ENCODE measurements around the gene CCDC93.
"Not testable (repeated sequence)": the region's sequence is repeated elsewhere in the genome, so short reads cannot be mapped to it uniquely, and the experiment has no call there.

Gene CCDC93

DNA sequence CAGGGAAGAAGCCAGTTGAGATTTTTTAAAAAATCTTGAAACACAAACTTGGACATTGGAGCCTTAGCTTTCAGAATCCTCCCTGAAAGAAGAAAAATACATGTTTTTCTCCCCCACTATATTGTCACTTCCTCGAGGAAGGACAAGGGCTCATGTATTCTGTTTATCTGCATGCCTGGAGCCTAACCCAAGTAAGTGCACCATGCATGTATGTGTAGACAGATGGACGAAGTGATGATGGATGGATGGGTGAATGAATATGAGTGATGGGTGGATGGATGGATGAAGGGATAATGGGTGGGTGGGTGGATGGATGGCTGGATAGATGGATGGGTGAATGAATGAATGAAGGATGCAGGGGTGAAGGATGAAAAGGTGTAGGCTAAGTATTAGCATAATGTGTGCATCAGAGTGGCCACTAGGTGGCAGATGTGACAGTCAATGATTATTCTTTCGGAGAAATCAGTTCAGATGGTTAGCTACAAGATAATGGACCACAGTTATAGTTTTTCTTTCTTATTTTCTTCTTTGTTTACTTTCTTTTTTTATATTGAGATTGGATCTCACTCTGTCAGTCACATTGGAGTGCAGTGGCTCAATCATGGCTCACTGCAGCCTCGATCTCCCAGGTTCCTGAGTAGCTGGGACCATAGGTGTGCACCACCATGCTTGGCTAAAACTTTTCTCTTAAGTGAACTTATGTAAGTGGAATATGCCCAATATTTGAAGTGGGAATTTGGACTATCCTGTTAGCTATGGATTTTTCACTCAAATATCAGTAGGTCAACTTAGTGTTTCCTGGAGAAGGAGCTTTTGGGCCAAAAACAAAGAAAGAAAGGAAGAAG is 18.5 kb upstream of the CCDC93 start:
- no peak for TF ChIP-seq Cebpa-rat (IDR thresholded peaks at IDR 0.05)
- no peaks in the 10 kb centered on the region for H4K20me1 ChIP-seq
- no peak overlapping the region for H3K9ac ChIP-seq
- H3K27me3 ChIP-seq = no peaks in the 10 kb centered on the region
- H3K27ac ChIP-seq = no peak overlapping the region
- H3K9me3 ChIP-seq (replicated peaks in 1 of 11) = peaks cover 11 to 24% (median 18%) of the 10 kb centered on the region in 11 experiments; a peak in 21 of 22 replicates
- H3K36me3 ChIP-seq = no peaks in the 10 kb centered on the region
- H3K4me3 ChIP-seq = no peak overlapping the region
- peaks cover 0 to 6% (median 0%) of the 10 kb centered on the region in 10 experiments; a peak in 2 of 20 replicates for H3K4me1 ChIP-seq
- H3K4me2 ChIP-seq = no peak overlapping the region

DNA sequence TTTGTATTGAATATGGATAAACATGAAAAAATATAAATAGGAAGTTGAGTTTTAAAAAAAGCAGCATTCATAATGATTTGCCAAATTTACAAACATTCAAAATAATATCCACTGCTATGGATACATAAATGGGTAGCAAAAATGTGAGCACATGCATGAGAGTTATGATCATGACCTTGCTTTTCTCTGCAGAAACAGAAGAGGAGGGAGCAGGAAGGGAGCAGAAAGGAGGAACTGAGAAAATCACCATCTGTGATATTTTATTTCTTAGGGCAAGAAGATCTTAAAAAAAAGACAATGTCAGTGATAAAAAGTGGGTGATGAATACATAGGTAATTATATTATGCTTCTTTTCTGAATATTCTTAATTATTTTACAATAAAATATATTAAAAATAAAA is 17.7 kb upstream of the CCDC93 start:
- no peak overlapping the region for H3K4me3 ChIP-seq
- peaks cover 11 to 19% (median 17%) of the 10 kb centered on the region in 11 experiments; a peak in 21 of 22 replicates for H3K9me3 ChIP-seq (replicated peaks in 1 of 11)
- H3K9ac ChIP-seq = no peak overlapping the region
- no peak for TF ChIP-seq Cebpa-rat (IDR thresholded peaks at IDR 0.05)
- no peak overlapping the region for H3K27ac ChIP-seq
- no peaks in the 10 kb centered on the region for H4K20me1 ChIP-seq
- H3K36me3 ChIP-seq = no peaks in the 10 kb centered on the region
- no peaks in the 10 kb centered on the region for H3K27me3 ChIP-seq
- no peak overlapping the region for H3K4me2 ChIP-seq
- H3K4me1 ChIP-seq = peaks cover 0 to 6% (median 0%) of the 10 kb centered on the region in 10 experiments; a peak in 2 of 20 replicates

DNA sequence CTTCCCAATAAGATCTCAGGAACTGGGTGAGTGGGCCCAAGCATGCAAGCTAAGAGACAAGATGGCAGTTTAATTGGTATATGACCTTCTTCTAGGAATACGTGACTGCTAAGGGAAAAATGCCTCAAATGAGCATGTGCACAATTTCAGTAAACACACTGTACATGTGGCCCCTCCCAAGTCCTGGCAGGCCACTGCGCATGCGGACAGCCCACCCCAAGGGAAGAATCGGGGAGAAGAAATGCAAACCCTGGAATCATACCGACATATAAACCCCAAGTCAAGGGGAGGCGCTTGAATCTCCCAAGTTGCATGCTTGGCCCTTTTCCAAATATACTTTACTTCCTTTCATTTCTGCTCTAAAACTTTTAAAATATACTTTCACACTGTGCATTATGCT is 15.2 kb upstream of the CCDC93 start:
- TF ChIP-seq Cebpa-rat (IDR thresholded peaks at IDR 0.05) = no peak
- H3K9ac ChIP-seq = no peak overlapping the region

DNA sequence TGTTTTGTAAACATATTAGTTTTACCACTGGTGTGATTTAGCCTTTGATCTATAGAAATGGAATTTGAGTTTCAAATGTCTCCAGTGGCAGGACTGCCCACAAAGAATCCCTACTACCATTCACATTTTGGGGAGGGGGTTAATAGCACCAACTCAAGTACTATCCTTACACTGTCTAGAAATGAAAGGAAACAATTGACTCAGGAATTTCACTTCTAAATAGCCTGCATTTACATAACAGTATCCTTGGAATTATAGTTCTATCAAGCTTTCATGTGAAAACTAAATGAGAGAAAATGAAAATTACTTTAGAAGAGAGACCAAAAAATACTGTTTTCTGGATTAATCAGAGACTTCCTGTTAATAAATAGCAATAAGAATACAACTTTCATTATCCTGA is 7.5 kb upstream of the CCDC93 start:
- no peaks in the 10 kb centered on the region for H4K20me1 ChIP-seq
- H3K4me1 ChIP-seq = peaks cover 0 to 44% (median 0%) of the 10 kb centered on the region in 10 experiments; a peak in 8 of 20 replicates
- H3K9me3 ChIP-seq (replicated peaks in 1 of 11) = no peaks in the 10 kb centered on the region
- H3K4me3 ChIP-seq = no peak overlapping the region
- H3K36me3 ChIP-seq = no peaks in the 10 kb centered on the region
- no peak overlapping the region for H3K27ac ChIP-seq
- no peak for TF ChIP-seq Cebpa-rat (IDR thresholded peaks at IDR 0.05)
- H3K4me2 ChIP-seq = 0 out of 22 replicates have a peak overlapping the region, but pooled peaks of 2 of the 11 experiments have one; percentile 23 to 66
- H3K9ac ChIP-seq = no peak overlapping the region
- H3K27me3 ChIP-seq = no peaks in the 10 kb centered on the region

More for the DNA sequence above, 15.2 kb upstream of the CCDC93 start:
- Histone ChIP-seq H3K36me3 (no peaks in the 10 kb centered on the region), H3K4me3 (no peak overlapping the region), H3K9me3 (replicated peaks in 1 of 11) (no peaks in the 10 kb centered on the region), H3K4me1 (peaks cover 0 to 6% (median 0%) of the 10 kb centered on the region in 10 experiments; a peak in 2 of 20 replicates), H4K20me1 (no peaks in the 10 kb centered on the region), H3K4me2 (no peak overlapping the region), H3K27ac (no peak overlapping the region), H3K27me3 (no peaks in the 10 kb centered on the region)

DNA sequence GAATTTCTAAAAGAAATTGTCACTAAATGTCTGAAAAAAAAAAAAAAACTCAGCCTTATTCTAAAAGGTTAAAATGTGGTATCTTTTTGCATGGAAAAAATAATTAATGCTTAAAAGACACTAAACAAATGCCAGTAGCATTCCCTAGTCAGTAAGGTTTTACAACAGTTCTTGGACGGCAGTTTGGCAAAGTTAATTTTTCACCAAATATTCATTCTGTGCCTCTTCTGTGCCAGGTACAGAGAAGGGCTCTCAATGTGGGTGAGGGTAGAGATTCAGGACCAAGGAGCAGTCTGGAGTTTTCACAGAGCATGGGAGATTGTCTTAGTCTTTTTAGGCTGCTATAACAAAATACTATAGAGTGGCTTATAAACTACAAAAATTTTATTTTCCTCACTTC is 6.0 kb upstream of the CCDC93 start:
- no peak for TF ChIP-seq Cebpa-rat (IDR thresholded peaks at IDR 0.05)
- Histone ChIP-seq H3K4me1 (peaks cover 2 to 60% (median 5%) of the 10 kb centered on the region in 10 experiments), H3K36me3 (no peaks in the 10 kb centered on the region), H3K9me3 (replicated peaks in 1 of 11) (no peaks in the 10 kb centered on the region), H3K27ac (no peak overlapping the region), H3K4me3 (no peak overlapping the region), H3K4me2 (peak overlapping the region in 1 of 11 experiments; percentile 23; a peak in 1 of 22 replicates), H4K20me1 (no peaks in the 10 kb centered on the region), H3K9ac (no peak overlapping the region), H3K27me3 (no peaks in the 10 kb centered on the region)

DNA sequence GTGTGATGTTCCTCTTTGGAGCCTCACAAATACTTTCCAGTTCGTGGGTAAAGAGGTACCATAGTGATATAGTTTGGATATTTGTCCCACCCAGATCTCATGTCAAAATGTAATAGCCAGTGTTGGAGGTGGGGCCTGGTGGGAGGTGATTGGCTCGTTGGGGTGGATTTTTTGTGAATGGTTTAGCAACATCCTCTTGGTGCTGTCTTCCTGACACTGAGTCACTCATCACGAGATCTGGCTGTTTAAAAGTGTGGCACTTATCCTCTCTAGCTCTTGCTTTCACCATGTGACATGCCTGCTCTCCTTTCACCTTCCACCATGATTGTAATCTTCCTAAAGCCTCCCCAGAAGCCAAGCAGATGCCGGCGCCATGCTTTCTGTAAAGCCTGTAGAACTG is 3.0 kb upstream of the CCDC93 start:
- no peaks in the 10 kb centered on the region for H3K27me3 ChIP-seq
- peak overlapping the region in 5 of 11 experiments; percentile 8 to 94 (median 93); a peak in 9 of 22 replicates for H3K4me2 ChIP-seq
- no peaks in the 10 kb centered on the region for H3K9me3 ChIP-seq (replicated peaks in 1 of 11)
- peak overlapping the region in 4 of 11 experiments; percentile 16 to 96 (median 58); a peak in 6 of 22 replicates for H3K9ac ChIP-seq
- H4K20me1 ChIP-seq = peaks cover 11 to 18% (median 14%) of the 10 kb centered on the region in 11 experiments; a peak in 20 of 22 replicates
- 0 out of 20 replicates have a peak overlapping the region, but pooled peaks of 1 of the 10 experiments have one; percentile 11 for H3K4me3 ChIP-seq
- no peaks in the 10 kb centered on the region for H3K36me3 ChIP-seq
- no peak for TF ChIP-seq Cebpa-rat (IDR thresholded peaks at IDR 0.05)
- peaks cover 20 to 70% (median 23%) of the 10 kb centered on the region in 10 experiments for H3K4me1 ChIP-seq
- H3K27ac ChIP-seq = peak overlapping the region in 4 of 11 experiments; percentile 68 to 81 (median 74); a peak in 9 of 22 replicates

DNA sequence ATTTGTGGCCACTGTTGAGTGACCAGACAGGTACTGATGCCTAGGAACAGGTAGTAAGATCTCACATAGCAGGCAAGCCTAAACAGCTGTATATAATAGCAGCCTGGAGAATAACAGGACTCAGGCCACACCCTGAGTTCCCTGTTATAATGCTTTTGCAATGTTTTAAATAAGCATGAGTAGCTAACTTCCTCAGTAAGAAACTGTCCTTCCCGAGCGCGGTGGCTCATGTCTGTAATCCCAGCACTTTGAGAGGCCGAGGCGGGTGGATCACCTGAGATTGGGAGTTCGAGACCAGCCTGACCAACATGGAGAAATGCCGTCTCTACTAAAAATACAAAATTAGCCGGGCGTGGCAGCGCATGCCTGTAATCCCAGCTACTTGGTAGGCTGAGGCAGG is 1.9 kb upstream of the CCDC93 start:
- peak overlapping the region in 2 of 11 experiments; percentile 94 to 96; a peak in 3 of 22 replicates for H3K9ac ChIP-seq
- H4K20me1 ChIP-seq = peaks cover 20 to 28% (median 25%) of the 10 kb centered on the region in 11 experiments; a peak in 20 of 22 replicates
- H3K36me3 ChIP-seq; H3K27me3 ChIP-seq; H3K9me3 ChIP-seq (replicated peaks in 1 of 11): not testable (repeated sequence)
- H3K27ac ChIP-seq = peak overlapping the region in 3 of 11 experiments; percentile 69 to 81 (median 79); a peak in 5 of 22 replicates
- peak overlapping the region in 3 of 10 experiments; percentile 91 to 98 (median 95); a peak in 5 of 20 replicates for H3K4me3 ChIP-seq
- peaks cover 23 to 75% (median 27%) of the 10 kb centered on the region in 10 experiments for H3K4me1 ChIP-seq
- peak overlapping the region in 4 of 11 experiments; percentile 90 to 94 (median 93); a peak in 7 of 22 replicates for H3K4me2 ChIP-seq

DNA sequence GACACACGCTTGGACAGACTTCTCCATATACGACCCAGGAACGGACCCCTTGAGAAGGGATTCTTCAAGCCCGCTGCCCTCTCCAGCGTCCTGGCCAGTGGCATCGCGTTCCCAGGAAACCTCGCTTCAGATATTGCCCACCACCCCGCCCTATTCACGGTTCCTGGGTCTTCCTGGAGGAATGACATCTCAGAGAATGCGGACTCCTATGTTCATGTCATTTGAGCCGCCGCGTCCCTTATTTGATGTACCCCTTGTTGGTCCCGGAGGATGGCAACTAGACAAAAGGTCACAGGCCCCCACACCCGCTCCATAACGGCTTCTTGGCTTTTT is 588 bp upstream of the CCDC93 start:
- peaks cover 31 to 41% (median 38%) of the 10 kb centered on the region in 11 experiments; a peak in 20 of 22 replicates for H4K20me1 ChIP-seq
- peak overlapping the region; percentile 83 to 96 (median 90) for H3K9ac ChIP-seq
- H3K27ac ChIP-seq = peak overlapping the region in 9 of 11 experiments; percentile 34 to 90 (median 78); a peak in 19 of 22 replicates
- H3K36me3 ChIP-seq = peaks cover 0 to 3% (median 0%) of the 10 kb centered on the region in 11 experiments; a peak in 4 of 22 replicates
- peak overlapping the region; percentile 90 to 100 (median 94) for H3K4me2 ChIP-seq
- H3K4me1 ChIP-seq = peaks cover 23 to 78% (median 27%) of the 10 kb centered on the region in 10 experiments
- H3K4me3 ChIP-seq = peak overlapping the region; percentile 80 to 100 (median 98)
- no peaks in the 10 kb centered on the region for H3K27me3 ChIP-seq
- no peaks in the 10 kb centered on the region for H3K9me3 ChIP-seq (replicated peaks in 1 of 11)
- TF ChIP-seq Cebpa-rat (IDR thresholded peaks at IDR 0.05) = no peak

DNA sequence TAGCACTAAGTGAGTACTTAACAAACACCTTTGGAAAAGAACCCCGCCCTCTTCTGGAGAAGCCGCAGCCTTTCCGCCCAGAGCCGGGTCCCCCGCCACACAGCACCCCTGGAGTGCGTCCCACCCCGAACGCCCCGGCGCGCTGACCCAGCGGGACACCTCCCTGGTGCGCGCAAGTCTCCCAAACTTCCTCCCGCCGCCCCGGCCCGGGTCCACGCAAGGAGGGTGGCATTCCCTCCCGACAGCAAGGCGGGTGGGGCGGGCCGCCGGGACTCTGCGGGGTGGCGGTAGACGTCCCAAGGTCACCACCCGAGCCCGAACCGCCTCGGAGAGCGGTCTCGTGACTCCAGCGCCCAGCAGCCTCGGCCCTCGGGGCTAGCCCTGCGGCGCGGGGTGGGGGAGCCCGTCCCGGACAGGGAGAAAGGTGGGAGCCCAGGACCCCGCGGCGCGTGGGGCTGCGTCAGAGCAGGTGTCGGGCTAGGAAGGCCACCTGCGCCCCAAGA is 598 bp downstream of the CCDC93 start:
- peak overlapping the region; percentile 83 to 96 (median 90) for H3K9ac ChIP-seq
- peaks cover 8 to 15% (median 12%) of the 10 kb centered on the region in 11 experiments for H3K36me3 ChIP-seq
- no peaks in the 10 kb centered on the region for H3K9me3 ChIP-seq (replicated peaks in 1 of 11)
- H3K4me1 ChIP-seq = peaks cover 23 to 82% (median 27%) of the 10 kb centered on the region in 10 experiments
- no peak for TF ChIP-seq Cebpa-rat (IDR thresholded peaks at IDR 0.05)
- peak overlapping the region; percentile 80 to 100 (median 98) for H3K4me3 ChIP-seq
- H3K27ac ChIP-seq = peak overlapping the region; percentile 72 to 90 (median 84)
- H3K27me3 ChIP-seq = no peaks in the 10 kb centered on the region
- peak overlapping the region; percentile 88 to 100 (median 96) for H3K4me2 ChIP-seq
- peaks cover 36 to 53% (median 50%) of the 10 kb centered on the region in 11 experiments; a peak in 20 of 22 replicates for H4K20me1 ChIP-seq
